NK-92 (cell line): ENCODE results near the gene REXO1.
"Not testable (repeated sequence)": the region's sequence is repeated elsewhere in the genome, so short reads cannot be mapped to it uniquely, and the experiment has no call there.

Experiments used
- DNase-seq: peaks from one replicate; lab custom pipeline; 2025; ENCODE audit not compliant: unreplicated experiment; lab: John Stamatoyannopoulos, UW

Gene REXO1

DNA sequence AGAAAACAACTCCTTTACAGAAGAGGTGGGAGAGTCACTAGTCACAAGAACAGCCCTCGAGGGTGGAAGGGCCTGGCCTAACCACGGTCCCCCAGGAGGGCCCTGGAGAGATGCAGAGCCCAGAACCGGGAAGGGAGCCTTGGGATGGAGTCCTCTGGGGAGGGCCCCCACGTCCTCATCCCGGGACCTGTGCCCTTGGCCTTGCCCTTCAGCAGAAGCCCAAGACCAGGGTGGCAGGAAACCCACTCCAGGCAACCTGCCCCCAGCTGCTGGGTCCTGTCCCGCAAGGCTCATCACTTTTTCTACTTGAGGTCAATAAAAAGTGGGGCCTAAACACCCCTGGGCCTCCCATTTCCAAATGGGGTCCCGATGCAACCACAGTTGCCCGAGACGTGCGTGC, 33.9 kb downstream of the REXO1 start:
- DNase-seq: no peak

DNA sequence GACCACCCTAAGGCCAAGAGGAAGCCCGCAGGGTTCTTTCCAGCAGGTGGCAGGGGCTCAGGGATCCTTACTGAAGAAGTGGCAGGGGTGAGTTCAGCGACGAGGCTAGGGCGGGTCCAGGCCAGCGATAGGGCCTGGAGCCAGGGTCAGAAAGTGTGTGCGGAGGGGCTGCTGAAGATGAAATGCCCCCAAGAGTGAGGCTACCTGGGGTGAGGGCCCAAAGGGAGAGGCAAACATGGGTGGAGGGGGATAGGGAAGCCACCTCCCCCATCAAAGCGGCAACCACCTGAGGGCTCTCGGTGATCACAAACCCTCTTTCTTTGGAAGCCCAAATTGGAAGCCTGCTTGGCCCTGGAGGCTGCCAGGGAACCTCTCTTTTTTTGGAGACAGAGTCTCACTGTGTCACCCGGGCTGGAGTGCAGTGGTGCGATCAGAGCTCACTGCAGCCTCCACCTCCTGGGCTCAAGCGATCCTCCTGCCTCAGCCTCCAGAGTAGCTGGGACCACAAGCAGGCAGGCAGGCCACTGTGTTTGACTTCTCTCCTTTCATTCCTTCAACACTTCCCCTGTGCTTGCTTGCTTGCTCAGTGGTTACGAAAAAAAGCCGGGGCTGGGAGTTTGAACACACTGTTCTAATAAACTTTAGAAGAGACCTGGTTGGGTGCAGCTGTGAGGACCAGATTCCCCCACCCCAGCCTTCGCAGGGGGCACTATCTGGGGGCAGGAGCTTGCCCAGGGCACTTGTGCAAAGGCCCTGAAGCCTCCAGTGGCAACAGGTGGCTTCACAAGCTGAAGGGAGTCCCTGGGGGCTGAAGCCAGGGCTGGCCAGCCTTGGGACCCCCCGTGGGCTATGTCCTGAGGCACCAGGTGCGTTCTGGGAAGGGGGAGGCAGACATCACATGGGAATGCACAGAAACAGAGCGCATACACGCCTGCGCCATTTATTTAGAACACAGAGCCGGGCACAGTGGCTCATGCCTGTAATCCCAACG, 34.8 kb downstream of the REXO1 start:
- no peak for DNase-seq

- no peak for DNase-seq
Measured at GRCh38 chr19:1812426-1813191, 35.7 kb downstream of the REXO1 start.

GRCh38 chr19:1811942-1812425, 36.3 kb downstream of the REXO1 start, which contains the start of gene ATP8B3:
Gene ATP8B3 (minus strand): TSS chr19:1812276. CDS start chr19:1811736, 540 bp downstream.
- no peak for DNase-seq

- no peak for DNase-seq
Measured at GRCh38 chr19:1811472-1811894, 36.8 kb downstream of the REXO1 start.

DNA sequence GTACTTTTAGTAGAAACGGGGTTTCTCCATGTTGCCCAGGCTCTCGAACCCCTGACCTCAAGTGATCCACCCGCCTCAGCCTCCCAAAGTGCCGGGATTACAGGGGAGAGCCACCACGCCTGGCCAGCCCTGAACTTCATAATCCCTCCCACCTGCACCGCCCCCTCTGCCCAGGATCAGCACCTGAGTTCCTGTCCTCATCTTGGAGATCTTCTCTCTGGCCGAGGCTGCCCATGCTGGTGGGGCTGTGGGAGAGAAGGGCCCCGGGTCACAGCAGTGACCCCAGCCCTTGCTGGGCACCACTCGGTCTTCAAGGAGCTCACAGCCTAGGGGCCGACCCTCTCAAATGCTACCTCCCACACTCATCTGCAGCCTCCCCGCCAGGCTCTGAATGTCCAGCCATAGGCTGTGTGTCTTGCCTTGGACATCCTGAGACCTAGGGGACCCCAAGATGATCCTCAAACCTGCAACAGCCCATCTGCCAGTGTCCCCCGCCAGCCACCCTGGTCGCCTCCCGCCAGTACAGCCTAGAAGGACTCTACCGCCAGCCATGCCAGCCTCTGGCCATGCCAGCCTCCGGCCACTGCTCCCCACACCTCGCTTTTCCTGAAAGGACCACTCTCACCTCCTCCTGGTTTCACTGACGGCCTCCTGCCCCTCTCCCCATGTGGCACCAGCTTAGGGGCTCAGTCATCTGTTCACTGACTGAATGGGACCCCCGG, 37.7 kb downstream of the REXO1 start:
- DNase-seq: no peak

DNA sequence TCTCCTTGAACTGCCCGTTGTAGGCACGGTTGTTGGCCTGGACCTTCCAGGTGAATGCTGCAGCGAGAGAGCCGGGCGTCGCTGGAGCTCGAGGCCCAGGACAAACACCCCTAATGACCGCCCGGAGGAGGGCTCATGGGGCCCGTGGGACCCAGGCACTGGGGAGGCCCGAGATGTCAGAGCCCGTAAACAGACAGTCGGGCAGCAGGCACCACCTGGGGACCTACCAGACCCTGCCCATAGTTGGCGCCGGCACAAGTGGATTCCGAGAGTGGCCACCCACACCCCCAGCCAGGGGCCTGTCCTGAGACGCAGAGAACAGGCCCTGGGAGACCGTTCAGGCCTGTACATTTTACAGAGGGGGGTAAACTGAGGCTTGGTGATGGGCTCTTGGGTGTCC, 38.6 kb downstream of the REXO1 start:
- no peak for DNase-seq

GRCh38 chr19:1808395-1808731, 39.9 kb downstream of the REXO1 start:
- DNase-seq: no peak

- DNase-seq: no peak
Measured at GRCh38 chr19:1807695-1808394, 40.4 kb downstream of the REXO1 start.

GRCh38 chr19:1807030-1807694, 41.1 kb downstream of the REXO1 start:
- DNase-seq: no peak

- DNase-seq: no peak
Measured at GRCh38 chr19:1806184-1807029, 41.9 kb downstream of the REXO1 start.

DNA sequence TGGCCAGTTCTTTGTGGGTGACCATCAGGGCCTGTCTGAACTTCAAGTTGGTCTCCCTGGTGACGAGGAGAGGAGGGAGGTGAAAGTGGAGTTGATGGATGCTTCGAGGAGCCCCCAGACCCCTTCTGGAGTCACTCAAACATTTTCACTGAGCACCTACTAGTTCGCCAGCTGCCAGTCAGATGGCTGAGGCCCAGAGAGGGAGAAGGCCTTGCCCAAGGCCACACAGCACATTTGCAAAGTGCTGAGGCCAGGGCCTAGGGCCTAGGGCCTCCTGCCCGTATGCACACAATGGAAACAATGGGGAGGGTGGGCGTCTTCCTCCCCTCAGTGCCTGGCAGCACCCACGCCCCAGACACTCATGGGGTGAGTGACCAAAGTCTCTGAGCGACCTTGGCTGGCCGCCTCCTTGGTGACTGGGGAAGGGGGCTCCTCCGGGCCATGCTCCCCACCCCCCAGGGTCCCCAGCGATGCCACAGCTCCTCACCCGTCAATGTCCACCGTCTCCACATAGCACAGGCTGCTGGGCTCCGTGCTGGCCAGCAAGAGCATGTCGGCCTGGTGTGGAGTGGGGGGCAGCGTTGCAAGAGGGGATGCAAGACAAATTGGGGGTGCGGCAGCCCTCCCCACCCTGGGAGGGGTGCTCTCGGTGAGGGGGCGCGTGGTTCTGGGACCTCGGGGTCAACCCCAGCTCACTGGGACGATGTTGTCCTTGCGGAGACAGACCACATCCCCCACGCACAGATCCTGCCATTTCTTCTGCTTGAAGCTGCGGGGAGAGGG, 42.7 kb downstream of the REXO1 start:
- DNase-seq: no peak

DNA sequence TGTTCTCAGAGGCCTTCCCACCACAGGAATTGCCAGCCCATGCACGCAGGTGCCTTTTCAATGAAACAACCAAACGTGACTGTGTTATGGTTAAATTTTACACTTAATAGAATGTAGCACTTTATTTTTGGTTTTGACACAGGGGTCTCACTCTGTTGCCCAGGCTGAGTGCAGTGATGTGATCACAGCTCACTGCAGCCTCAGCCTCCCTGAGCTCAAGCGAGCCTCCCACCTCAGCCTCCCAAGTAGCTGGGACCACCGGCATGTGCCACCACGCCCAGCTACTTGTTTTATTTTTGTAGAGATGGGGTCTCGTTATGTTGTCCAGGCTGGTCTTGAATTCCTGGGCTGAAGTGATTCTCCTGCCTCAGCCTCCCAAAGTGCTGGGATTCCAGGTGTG, 43.4 kb downstream of the REXO1 start:
- no peak for DNase-seq

DNA sequence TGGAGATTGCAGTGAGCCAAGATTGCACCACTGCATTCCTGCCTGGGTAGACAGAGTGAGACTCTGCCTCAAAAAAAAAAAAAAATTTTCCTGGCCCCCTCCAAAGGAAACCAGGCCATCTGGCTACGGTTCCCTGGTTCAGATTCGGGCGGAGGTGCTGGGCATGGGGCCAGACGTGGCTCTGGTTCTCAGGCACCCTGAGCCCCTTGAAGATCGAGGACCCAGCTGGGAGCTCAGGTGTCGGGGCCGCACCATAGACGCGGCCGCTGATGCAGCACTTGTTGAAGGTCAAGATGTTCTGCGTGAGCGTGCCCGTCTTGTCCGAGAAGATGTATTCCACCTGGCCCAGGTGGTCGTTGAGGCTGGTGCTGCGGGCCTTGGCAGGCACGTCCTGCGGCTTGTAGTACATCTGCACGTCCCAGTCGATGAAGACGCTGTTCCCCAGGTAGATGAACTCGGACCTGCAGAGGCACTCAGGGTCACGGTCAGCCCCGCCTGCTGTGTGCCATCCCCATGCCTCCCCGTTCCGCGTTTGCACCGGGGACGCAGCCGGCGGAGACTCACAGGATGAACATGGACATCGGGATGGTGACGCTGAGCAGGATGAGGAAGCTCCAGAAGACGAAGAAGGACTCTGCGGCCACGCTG, 48.5 kb downstream of the REXO1 start:
- no peak for DNase-seq

- not testable (repeated sequence) for DNase-seq
Measured at GRCh38 chr19:1797313-1797712, 51.0 kb downstream of the REXO1 start.

GRCh38 chr19:1796395-1797142, 51.7 kb downstream of the REXO1 start:
- DNase-seq: no peak
